NCI-H128 (cell line): ENCODE data around the gene DNAJC21.
A peak's percentile ranks its signal among the peaks of the same experiment; 100 is the strongest.

Source experiments
- DNase-seq: peaks from one replicate; lab custom pipeline; 2025; ENCODE audit not compliant: unreplicated experiment; lab: John Stamatoyannopoulos, UW

Gene DNAJC21

GRCh38 chr5:34977934-34978613, 48.7 kb downstream of the DNAJC21 start:
- DNase-seq, result no peak

- no peak for DNase-seq
Measured at GRCh38 chr5:34978681-34979080, 49.3 kb downstream of the DNAJC21 start.

- no peak for DNase-seq
Measured at GRCh38 chr5:34982823-34983222, 53.5 kb downstream of the DNAJC21 start.

- no peak for DNase-seq
Measured at GRCh38 chr5:34986965-34987364, 57.6 kb downstream of the DNAJC21 start.

- no peak for DNase-seq
Measured at GRCh38 chr5:34991486-34992238, 62.3 kb downstream of the DNAJC21 start.

- DNase-seq, result no peak
Measured at GRCh38 chr5:34993951-34994350, 64.6 kb downstream of the DNAJC21 start.

- DNase-seq, result no peak
Measured at GRCh38 chr5:34996261-34996660, 66.9 kb downstream of the DNAJC21 start.

GRCh38 chr5:34998058-34998789, 68.9 kb downstream of the DNAJC21 start:
- no peak for DNase-seq

- DNase-seq, result no peak
Measured at GRCh38 chr5:35001842-35002241, 72.5 kb downstream of the DNAJC21 start.

GRCh38 chr5:35002459-35002858, 73.1 kb downstream of the DNAJC21 start:
- DNase-seq, result no peak

GRCh38 chr5:35003018-35003957, 73.9 kb downstream of the DNAJC21 start:
- DNase-seq, result peak; percentile 74

- no peak for DNase-seq
Measured at GRCh38 chr5:35004200-35004599, 74.8 kb downstream of the DNAJC21 start.

- DNase-seq, result no peak
Measured at GRCh38 chr5:35004771-35005170, 75.4 kb downstream of the DNAJC21 start.
